K562 (cell line): ENCODE data around the gene IMMP2L. TPM values are rescaled to one million over a fixed set of nuclear protein-coding genes. Genes with fewer than 3 reads are reported as not detected.
A peak's percentile ranks its signal among the peaks of the same experiment; 100 is the strongest.

Experiments used
- BRD9 ChIP-seq: fragments of 450-650 bp; IDR thresholded peaks from 2 replicates; pipeline ENCODE4 v1.6.1; 2018; ENCODE audit warnings: low read depth; ENCODE audit not compliant: partially characterized antibody
- CBX1 ChIP-seq: sonication (generic); IDR thresholded peaks from 2 replicates; pipeline ENCODE4 v1.6.1; 2016; ENCODE audit warnings: antibody characterized with exemption, low read depth, mild to moderate bottlenecking
- CEBPG ChIP-seq, 3 experiments: fragments of 200-800 bp in 1 of 3; sonication (Bioruptor generic) in 1 of 3; sonication (generic) in 1 of 3; formaldehyde crosslinking in 1 of 3; IDR thresholded peaks in 2 of 3; conservative IDR thresholded peaks in 1 of 3; 2 replicates each; pipeline versions ENCODE4 v1.6.1 to v1.8.0; 2016 to 2022; ENCODE audit warnings: missing compliant biosample characterization in 2 of 3, missing genetic modification characterization in 2 of 3, mild to moderate bottlenecking in 1 of 3, missing genetic modification reagents in 1 of 3
- CREBBP ChIP-seq: IDR thresholded peaks from one replicate; pipeline ENCODE4 v1.6.1; 2012; ENCODE audit warnings: low read depth, mild to moderate bottlenecking, control low read depth, inconsistent platforms, low read length
- GTF2A2 ChIP-seq: IDR thresholded peaks from 2 replicates; pipeline ENCODE4 v1.6.1; 2016; ENCODE audit warnings: mild to moderate bottlenecking, missing genetic modification characterization, missing compliant biosample characterization
- ILF3 ChIP-seq: fragments of 450-650 bp; IDR thresholded peaks from 2 replicates; pipeline ENCODE4 v1.6.1; 2018; ENCODE audit warnings: antibody characterized with exemption, mild to moderate bottlenecking, moderate library complexity, borderline replicate concordance
- NCOA1 ChIP-seq: fragments of 450-650 bp; IDR thresholded peaks from 2 replicates; pipeline ENCODE4 v1.6.1; 2016; ENCODE audit warnings: low read depth
- NCOA4 ChIP-seq: fragments of 450-650 bp; IDR thresholded peaks from 2 replicates; pipeline ENCODE4 v1.6.1; 2018; ENCODE audit warnings: mild to moderate bottlenecking; ENCODE audit not compliant: partially characterized antibody
- STAT5A ChIP-seq: IDR thresholded peaks from 2 replicates; pipeline ENCODE4 v1.6.1; 2012; ENCODE audit warnings: low read length, inconsistent platforms, borderline replicate concordance
- TCF7 ChIP-seq: sonication (generic); IDR thresholded peaks from 2 replicates; pipeline ENCODE4 v1.6.1; 2016; ENCODE audit warnings: antibody characterized with exemption, borderline replicate concordance
- ZBTB1 ChIP-seq: sonication (generic); formaldehyde crosslinking; IDR thresholded peaks from 2 replicates; pipeline ENCODE4 v1.8.1; 2023; ENCODE audit warnings: missing genetic modification reagents, low read depth, mild to moderate bottlenecking, borderline replicate concordance
- ZNF124 ChIP-seq: sonication (generic); formaldehyde crosslinking; IDR thresholded peaks from 2 replicates; pipeline ENCODE4 v1.8.1; 2022; ENCODE audit warnings: missing genetic modification reagents
- ZNF77 ChIP-seq: fragments of 250-450 bp; sonication (Bioruptor Pico); IDR thresholded peaks from 2 replicates; pipeline ENCODE4 v1.5.0; 2020
- polyA plus RNA-seq, 8 experiments: library from polyadenylated mRNA; depleted of rRNA in 4 of 8; stranded (reverse) in 5 of 8; unstranded in 3 of 8; fragments of >200 nt; fragmentation: Nextera tagmentation in 2 of 8; fragmentation: Illumina TruSeq in 1 of 8; extraction: Ambion mirVana in 2 of 8; extraction: Trizol in 1 of 8; gene quantifications; 2 replicates each; pipeline versions ENCODE4 v1.2.1 to v1.2.3, GENCODE V29; 2011 to 2014; ENCODE audit warnings: inconsistent platforms in 1 of 8, missing spikeins in 1 of 8
- total RNA-seq, 7 experiments: library from RNA; depleted of rRNA in 6 of 7; stranded (reverse); fragments of >200 nt in 6 of 7; fragmentation: Illumina TruSeq in 2 of 7; extraction: Trizol in 2 of 7; gene quantifications; 2 replicates each; pipeline versions ENCODE4 v1.2.1 to v1.2.3, GENCODE V29; 2011 to 2021; ENCODE audit warnings: low replicate concordance in 1 of 7
- TF ChIP-seq, protein P1 (sequence below), 2 experiments: fragments of 450-650 bp; IDR thresholded peaks; 2 replicates each; pipeline ENCODE4 v1.6.1; 2016
- TF ChIP-seq, protein P2 (sequence below): sonication (generic); formaldehyde crosslinking; IDR thresholded peaks from 2 replicates; pipeline ENCODE4 v1.8.0; 2023; ENCODE audit warnings: mild to moderate bottlenecking, missing genetic modification reagents
- TF ChIP-seq, protein P3 (sequence below): fragments of 250-450 bp; sonication (Bioruptor Pico); IDR thresholded peaks from 2 replicates; pipeline ENCODE4 v1.4.0; 2020; ENCODE audit warnings: borderline replicate concordance
- TF ChIP-seq, protein P4 (sequence below): sonication (generic); formaldehyde crosslinking; IDR thresholded peaks from 2 replicates; pipeline ENCODE4 v1.8.1; 2023; ENCODE audit warnings: missing genetic modification reagents, mild to moderate bottlenecking, borderline replicate concordance

The IMMP2L gene
- total and polyA plus RNA-seq, 9 of the 15 experiments (the other 6 are each of a cell fraction or from before 2014, with no cell fraction given) = 29.7 to 116 (median 53.0) TPM

DNA sequence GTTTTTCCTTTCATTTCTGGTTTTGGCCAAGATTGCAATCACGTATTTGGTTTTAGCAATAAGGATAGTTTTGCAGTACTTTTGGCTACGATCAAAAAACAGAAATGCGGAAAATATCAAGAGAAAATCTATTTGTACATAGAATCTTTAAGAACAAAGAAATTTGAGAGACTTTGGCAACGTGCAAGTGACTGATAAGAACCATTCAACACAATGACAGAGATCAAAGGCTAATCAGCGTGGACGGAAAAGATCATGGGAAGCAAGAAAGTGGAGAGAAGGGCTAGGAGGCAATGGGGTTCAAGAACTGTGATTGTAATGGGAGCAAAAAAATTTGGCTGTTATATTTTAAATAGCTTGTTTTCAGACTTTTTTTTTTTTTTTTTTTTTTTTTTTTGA is 487.5 kb downstream of the IMMP2L start (continued):
- TF ChIP-seq GTF2A2 (tag) (no peak), STAT5A (peak; percentile 43; the same call in 1 of the 2 replicates), CEBPG (CRISPR knock-in tag; IDR thresholded peaks at IDR 0.05) (no peak), CEBPG (tag; conservative IDR thresholded peaks at IDR 0.05 in 1 of 2, IDR thresholded peaks at IDR 0.05 in 1 of 2) (no peak), NCOA4 (no peak), ZBTB1 (CRISPR knock-in tag) (no peak), TCF7 (peak; percentile 94), ZNF77 (CRISPR knock-in tag) (no peak), CBX1 (no peak), ZNF124 (CRISPR knock-in tag) (no peak), CREBBP (no peak), NCOA1 (no peak), ILF3 (no peak), BRD9 (no peak)
- TF ChIP-seq, protein P1, sequence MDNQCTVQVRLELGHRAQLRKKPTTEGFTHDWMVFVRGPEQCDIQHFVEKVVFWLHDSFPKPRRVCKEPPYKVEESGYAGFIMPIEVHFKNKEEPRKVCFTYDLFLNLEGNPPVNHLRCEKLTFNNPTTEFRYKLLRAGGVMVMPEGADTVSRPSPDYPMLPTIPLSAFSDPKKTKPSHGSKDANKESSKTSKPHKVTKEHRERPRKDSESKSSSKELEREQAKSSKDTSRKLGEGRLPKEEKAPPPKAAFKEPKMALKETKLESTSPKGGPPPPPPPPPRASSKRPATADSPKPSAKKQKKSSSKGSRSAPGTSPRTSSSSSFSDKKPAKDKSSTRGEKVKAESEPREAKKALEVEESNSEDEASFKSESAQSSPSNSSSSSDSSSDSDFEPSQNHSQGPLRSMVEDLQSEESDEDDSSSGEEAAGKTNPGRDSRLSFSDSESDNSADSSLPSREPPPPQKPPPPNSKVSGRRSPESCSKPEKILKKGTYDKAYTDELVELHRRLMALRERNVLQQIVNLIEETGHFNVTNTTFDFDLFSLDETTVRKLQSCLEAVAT (IDR thresholded peaks at IDR 0.05) = no peak
- TF ChIP-seq, protein P2, sequence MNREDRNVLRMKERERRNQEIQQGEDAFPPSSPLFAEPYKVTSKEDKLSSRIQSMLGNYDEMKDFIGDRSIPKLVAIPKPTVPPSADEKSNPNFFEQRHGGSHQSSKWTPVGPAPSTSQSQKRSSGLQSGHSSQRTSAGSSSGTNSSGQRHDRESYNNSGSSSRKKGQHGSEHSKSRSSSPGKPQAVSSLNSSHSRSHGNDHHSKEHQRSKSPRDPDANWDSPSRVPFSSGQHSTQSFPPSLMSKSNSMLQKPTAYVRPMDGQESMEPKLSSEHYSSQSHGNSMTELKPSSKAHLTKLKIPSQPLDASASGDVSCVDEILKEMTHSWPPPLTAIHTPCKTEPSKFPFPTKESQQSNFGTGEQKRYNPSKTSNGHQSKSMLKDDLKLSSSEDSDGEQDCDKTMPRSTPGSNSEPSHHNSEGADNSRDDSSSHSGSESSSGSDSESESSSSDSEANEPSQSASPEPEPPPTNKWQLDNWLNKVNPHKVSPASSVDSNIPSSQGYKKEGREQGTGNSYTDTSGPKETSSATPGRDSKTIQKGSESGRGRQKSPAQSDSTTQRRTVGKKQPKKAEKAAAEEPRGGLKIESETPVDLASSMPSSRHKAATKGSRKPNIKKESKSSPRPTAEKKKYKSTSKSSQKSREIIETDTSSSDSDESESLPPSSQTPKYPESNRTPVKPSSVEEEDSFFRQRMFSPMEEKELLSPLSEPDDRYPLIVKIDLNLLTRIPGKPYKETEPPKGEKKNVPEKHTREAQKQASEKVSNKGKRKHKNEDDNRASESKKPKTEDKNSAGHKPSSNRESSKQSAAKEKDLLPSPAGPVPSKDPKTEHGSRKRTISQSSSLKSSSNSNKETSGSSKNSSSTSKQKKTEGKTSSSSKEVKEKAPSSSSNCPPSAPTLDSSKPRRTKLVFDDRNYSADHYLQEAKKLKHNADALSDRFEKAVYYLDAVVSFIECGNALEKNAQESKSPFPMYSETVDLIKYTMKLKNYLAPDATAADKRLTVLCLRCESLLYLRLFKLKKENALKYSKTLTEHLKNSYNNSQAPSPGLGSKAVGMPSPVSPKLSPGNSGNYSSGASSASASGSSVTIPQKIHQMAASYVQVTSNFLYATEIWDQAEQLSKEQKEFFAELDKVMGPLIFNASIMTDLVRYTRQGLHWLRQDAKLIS (CRISPR knock-in tag) = no peak
- TF ChIP-seq, protein P3, sequence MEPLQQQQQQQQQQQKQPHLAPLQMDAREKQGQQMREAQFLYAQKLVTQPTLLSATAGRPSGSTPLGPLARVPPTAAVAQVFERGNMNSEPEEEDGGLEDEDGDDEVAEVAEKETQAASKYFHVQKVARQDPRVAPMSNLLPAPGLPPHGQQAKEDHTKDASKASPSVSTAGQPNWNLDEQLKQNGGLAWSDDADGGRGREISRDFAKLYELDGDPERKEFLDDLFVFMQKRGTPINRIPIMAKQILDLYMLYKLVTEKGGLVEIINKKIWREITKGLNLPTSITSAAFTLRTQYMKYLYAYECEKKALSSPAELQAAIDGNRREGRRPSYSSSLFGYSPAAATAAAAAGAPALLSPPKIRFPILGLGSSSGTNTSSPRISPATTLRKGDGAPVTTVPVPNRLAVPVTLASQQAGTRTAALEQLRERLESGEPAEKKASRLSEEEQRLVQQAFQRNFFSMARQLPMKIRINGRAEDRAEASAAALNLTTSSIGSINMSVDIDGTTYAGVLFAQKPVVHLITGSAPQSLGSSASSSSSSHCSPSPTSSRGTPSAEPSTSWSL (CRISPR knock-in tag) = no peak
- TF ChIP-seq, protein P4, sequence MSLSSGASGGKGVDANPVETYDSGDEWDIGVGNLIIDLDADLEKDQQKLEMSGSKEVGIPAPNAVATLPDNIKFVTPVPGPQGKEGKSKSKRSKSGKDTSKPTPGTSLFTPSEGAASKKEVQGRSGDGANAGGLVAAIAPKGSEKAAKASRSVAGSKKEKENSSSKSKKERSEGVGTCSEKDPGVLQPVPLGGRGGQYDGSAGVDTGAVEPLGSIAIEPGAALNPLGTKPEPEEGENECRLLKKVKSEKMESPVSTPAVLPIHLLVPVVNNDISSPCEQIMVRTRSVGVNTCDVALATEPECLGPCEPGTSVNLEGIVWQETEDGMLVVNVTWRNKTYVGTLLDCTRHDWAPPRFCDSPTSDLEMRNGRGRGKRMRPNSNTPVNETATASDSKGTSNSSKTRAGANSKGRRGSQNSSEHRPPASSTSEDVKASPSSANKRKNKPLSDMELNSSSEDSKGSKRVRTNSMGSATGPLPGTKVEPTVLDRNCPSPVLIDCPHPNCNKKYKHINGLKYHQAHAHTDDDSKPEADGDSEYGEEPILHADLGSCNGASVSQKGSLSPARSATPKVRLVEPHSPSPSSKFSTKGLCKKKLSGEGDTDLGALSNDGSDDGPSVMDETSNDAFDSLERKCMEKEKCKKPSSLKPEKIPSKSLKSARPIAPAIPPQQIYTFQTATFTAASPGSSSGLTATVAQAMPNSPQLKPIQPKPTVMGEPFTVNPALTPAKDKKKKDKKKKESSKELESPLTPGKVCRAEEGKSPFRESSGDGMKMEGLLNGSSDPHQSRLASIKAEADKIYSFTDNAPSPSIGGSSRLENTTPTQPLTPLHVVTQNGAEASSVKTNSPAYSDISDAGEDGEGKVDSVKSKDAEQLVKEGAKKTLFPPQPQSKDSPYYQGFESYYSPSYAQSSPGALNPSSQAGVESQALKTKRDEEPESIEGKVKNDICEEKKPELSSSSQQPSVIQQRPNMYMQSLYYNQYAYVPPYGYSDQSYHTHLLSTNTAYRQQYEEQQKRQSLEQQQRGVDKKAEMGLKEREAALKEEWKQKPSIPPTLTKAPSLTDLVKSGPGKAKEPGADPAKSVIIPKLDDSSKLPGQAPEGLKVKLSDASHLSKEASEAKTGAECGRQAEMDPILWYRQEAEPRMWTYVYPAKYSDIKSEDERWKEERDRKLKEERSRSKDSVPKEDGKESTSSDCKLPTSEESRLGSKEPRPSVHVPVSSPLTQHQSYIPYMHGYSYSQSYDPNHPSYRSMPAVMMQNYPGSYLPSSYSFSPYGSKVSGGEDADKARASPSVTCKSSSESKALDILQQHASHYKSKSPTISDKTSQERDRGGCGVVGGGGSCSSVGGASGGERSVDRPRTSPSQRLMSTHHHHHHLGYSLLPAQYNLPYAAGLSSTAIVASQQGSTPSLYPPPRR (CRISPR knock-in tag) = no peak
